Stomach (tissue), 4 donors: ENCODE data around the gene RPS14.

Source experiments
- CTCF ChIP-seq, 7 experiments: fragments of 450-650 bp in 4 of 7; fragments of 200-600 bp in 3 of 7; sonication (generic) in 3 of 7; IDR thresholded peaks; one replicate each; pipeline ENCODE4 v1.5.1; 2016 to 2019; ENCODE audit warnings: antibody characterized with exemption in 7 of 7, control low read depth in 2 of 7, mild to moderate bottlenecking in 1 of 7
- POLR2A ChIP-seq, 4 donors: fragments of 450-650 bp; IDR thresholded peaks; one replicate each; pipeline ENCODE4 v1.6.1; 2016; ENCODE audit warnings: antibody characterized with exemption in 4 of 4, control low read depth in 2 of 4, mild to moderate bottlenecking in 1 of 4, moderate library complexity in 1 of 4
- POLR2AphosphoS5 ChIP-seq, 3 donors: sonication (generic); formaldehyde crosslinking; IDR thresholded peaks; one replicate each; pipeline ENCODE4 v1.6.1; 2016; ENCODE audit warnings: antibody characterized with exemption in 3 of 3

GRCh38 chr5:150448952-150449516 is 505 bp downstream of the RPS14 start:
- no peak for TF ChIP-seq CTCF (IDR thresholded peaks at IDR 0.05)
- TF ChIP-seq POLR2A (IDR thresholded peaks at IDR 0.05) = no peak
- no peak for TF ChIP-seq POLR2AphosphoS5 (IDR thresholded peaks at IDR 0.05)
